Mucosa of stomach (tissue), 1 donor: ENCODE results near the gene KPNA3.

Source experiments
- H3K27me3 ChIP-seq: one replicate; pipeline ENCODE4 v1.7.0; 2013; ENCODE audit warnings: mild to moderate bottlenecking, low read length; ENCODE audit not compliant: control insufficient read depth, insufficient read depth
- H3K36me3 ChIP-seq: one replicate; pipeline ENCODE4 v1.7.0; 2013; ENCODE audit warnings: low read length; ENCODE audit not compliant: control insufficient read depth, insufficient read depth
- H3K4me1 ChIP-seq: one replicate; pipeline ENCODE4 v1.7.0; 2013; ENCODE audit warnings: mild to moderate bottlenecking, low read length; ENCODE audit not compliant: control insufficient read depth, insufficient read depth
- H3K4me3 ChIP-seq: one replicate; pipeline ENCODE4 v1.7.0; 2013; ENCODE audit warnings: low read length
- H3K9ac ChIP-seq: one replicate; pipeline ENCODE4 v1.7.0; 2013; ENCODE audit warnings: mild to moderate bottlenecking, low read length, moderate library complexity
- H3K9me3 ChIP-seq: one replicate; pipeline ENCODE4 v1.7.0; 2013; ENCODE audit warnings: mild to moderate bottlenecking, low read length, moderate library complexity; ENCODE audit not compliant: control insufficient read depth
- donor health status: Pancreatic carcinoma.

Gene KPNA3

GRCh38 chr13:49655906-49656305 is 136.6 kb downstream of the KPNA3 start:
- Histone ChIP-seq H3K4me3 (no peak overlapping the region), H3K4me1 (no peaks in the 10 kb centered on the region), H3K27me3 (no peaks in the 10 kb centered on the region), H3K9ac (no peak overlapping the region), H3K36me3 (no peaks in the 10 kb centered on the region), H3K9me3 (no peaks in the 10 kb centered on the region)

DNA sequence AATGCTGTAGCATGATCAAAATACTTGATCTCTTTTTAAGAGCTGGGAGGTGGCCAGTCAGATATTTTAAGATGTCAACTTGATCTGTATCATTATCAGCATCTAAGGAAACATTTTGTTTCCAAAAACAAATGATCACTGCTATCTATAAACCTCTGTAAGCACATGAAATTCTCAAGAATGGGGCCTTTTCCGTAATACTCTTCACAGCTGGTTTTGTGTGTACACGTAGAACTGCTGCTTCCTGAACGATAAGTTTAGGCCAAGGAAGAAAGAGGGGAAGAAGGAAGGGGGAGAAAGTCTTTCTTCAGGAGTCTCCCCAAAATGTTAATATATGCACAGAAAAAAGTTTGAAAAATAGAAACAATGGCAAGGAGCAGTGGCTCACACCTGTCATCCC is 138.5 kb downstream of the KPNA3 start:
- Histone ChIP-seq H3K4me3 (no peak overlapping the region), H3K9me3 (no peaks in the 10 kb centered on the region), H3K9ac (no peak overlapping the region), H3K4me1 (no peaks in the 10 kb centered on the region), H3K36me3 (no peaks in the 10 kb centered on the region), H3K27me3 (no peaks in the 10 kb centered on the region)

GRCh38 chr13:49653478-49653877 is 139.0 kb downstream of the KPNA3 start:
- Histone ChIP-seq H3K4me3 (no peak overlapping the region), H3K4me1 (no peaks in the 10 kb centered on the region), H3K27me3 (no peaks in the 10 kb centered on the region), H3K36me3 (no peaks in the 10 kb centered on the region), H3K9me3 (no peaks in the 10 kb centered on the region), H3K9ac (no peak overlapping the region)

DNA sequence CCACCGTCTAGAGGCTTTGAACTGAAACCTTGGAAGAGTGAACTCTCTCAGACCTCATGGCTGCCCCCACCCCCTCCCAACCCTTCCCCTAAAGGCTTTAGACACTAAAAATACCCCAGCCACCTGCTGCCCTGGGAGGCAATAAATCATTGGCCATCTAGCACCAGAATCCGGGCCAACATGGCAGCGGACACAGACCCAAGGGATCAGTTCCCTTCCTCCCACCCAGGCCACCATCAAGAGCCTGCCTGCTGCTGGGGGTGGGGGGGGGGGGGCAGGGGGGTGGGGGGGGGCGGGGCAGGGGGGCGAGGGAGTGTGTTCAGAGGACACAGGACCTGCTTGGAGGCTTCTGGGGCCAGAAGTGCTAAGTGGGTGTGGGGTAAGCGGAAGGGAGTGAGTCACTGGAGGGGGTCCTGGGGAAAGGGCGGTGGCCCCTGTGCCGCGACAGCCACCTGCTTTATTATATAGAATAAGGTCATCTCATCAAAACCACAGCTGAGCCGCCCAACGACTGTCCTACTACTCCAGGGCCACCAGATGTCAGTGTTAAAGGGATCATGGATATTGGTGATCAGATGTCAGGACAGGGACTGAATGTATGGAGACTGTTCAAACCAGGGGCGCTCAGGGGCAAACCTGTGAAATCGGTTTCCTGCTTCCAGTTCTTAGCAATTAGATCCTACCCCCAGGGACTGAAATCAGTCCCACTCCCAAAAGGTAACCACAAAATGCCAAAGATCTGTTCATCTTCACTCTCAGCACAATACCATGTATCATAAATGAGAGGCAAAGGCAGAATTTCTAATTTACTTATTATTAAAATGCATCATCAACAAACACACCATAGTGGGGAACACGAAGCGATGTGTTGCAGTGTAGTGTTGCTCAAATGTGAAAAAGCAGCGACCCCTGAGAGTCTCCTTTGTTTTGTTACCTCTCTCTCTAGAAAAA is 139.9 kb downstream of the KPNA3 start:
- no peaks in the 10 kb centered on the region for H3K9me3 ChIP-seq
- no peaks in the 10 kb centered on the region for H3K36me3 ChIP-seq
- no peaks in the 10 kb centered on the region for H3K4me1 ChIP-seq
- no peak overlapping the region for H3K4me3 ChIP-seq
- no peak overlapping the region for H3K9ac ChIP-seq
- H3K27me3 ChIP-seq, result no peaks in the 10 kb centered on the region

DNA sequence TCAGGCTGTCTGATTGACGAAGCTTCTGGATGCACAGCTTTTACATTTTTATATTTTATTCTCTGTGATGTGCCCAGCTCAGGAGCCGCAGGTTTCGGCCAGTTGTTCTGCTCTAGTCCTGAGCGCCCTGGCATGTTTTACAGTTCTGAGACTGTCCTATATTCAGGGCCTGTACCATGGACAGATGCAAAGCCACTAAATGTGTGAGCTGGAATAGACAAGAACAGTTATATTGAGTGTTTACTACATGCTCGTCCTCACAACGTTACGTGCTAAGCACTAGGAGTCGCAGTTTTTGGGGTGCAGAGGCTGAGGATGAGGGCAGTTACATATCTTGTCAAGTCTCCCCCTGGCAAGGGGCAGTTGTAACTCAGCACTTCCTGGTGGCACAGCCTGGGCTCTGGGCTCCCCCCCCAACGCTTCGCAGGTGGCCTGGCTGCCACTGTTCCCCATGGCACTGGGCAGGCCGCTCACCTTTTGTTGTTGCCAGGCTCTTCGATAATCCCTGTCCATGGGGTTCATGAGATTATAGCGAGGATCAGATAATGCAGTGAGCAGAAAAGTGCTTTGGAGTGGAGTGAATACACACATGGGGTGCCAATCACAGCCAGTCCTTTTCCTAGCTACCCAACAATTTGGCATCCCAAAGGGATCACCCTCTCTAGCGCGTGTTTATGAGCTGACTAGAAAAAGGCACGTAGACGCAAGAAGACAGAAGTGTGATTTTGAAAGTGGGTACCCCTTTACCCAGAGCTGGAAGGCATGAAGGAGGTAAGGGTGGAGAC is 140.7 kb downstream of the KPNA3 start:
- H3K9me3 ChIP-seq, result no peaks in the 10 kb centered on the region
- H3K36me3 ChIP-seq, result no peaks in the 10 kb centered on the region
- H3K9ac ChIP-seq, result no peak overlapping the region
- H3K4me1 ChIP-seq, result no peaks in the 10 kb centered on the region
- no peaks in the 10 kb centered on the region for H3K27me3 ChIP-seq
- no peak overlapping the region for H3K4me3 ChIP-seq

GRCh38 chr13:49649963-49650312 is 142.5 kb downstream of the KPNA3 start:
- Histone ChIP-seq H3K27me3 (no peaks in the 10 kb centered on the region), H3K9ac (no peak overlapping the region), H3K4me1 (no peaks in the 10 kb centered on the region), H3K36me3 (no peaks in the 10 kb centered on the region), H3K9me3 (no peaks in the 10 kb centered on the region), H3K4me3 (no peak overlapping the region)
